GM12878 (cell line): Measurements from ENCODE around the gene GPR146. TPM values are rescaled to one million over a fixed set of nuclear protein-coding genes. Genes with fewer than 3 reads are reported as not detected.
A peak's percentile ranks its signal among the peaks of the same experiment; 100 is the strongest.

Experiments
- BMI1 ChIP-seq: fragments of 450-650 bp; IDR thresholded peaks from 2 replicates; pipeline ENCODE4 v1.6.1; 2016; ENCODE audit warnings: mild to moderate bottlenecking, moderate library complexity, borderline replicate concordance
- DPF2 ChIP-seq: fragments of 450-650 bp; IDR thresholded peaks from 2 replicates; pipeline ENCODE4 v1.6.1; 2017; ENCODE audit warnings: mild to moderate bottlenecking
- ESRRA ChIP-seq: IDR thresholded peaks from 2 replicates; pipeline ENCODE4 v1.6.1; 2012; ENCODE audit warnings: mild to moderate bottlenecking, low read length, improper control_type of control experiment
- GATAD2B ChIP-seq: fragments of 450-650 bp; conservative IDR thresholded peaks from 2 replicates; pipeline ENCODE4 v1.6.1; 2017; ENCODE audit warnings: low read depth, mild to moderate bottlenecking, moderate library complexity
- IKZF1 ChIP-seq: fragments of 450-650 bp; conservative IDR thresholded peaks from 2 replicates; pipeline ENCODE4 v1.6.1; 2017; ENCODE audit warnings: antibody characterized with exemption, mild to moderate bottlenecking
- IKZF2 ChIP-seq, 2 experiments: fragments of 450-650 bp; IDR thresholded peaks; 2 replicates each; pipeline ENCODE4 v1.6.1; 2017; ENCODE audit warnings: mild to moderate bottlenecking in 2 of 2, moderate library complexity in 2 of 2
- MYB ChIP-seq: fragments of 150-350 bp; IDR thresholded peaks from 2 replicates; pipeline ENCODE4 v1.6.1; 2014; ENCODE audit warnings: mild to moderate bottlenecking, low read depth, low read length, borderline replicate concordance
- NBN ChIP-seq: fragments of 450-650 bp; IDR thresholded peaks from 2 replicates; pipeline ENCODE4 v1.6.1; 2016
- NFYA ChIP-seq: IDR thresholded peaks from 2 replicates; pipeline ENCODE4 v1.6.1; 2011; ENCODE audit warnings: low read depth, mild to moderate bottlenecking, low read length, improper control_type of control experiment, borderline replicate concordance
- PML ChIP-seq: IDR thresholded peaks from 2 replicates; pipeline ENCODE4 v1.6.1; 2012; ENCODE audit warnings: low read length, inconsistent platforms
- POLR2AphosphoS5 ChIP-seq: IDR thresholded peaks from 2 replicates; pipeline ENCODE4 v1.6.1; 2011; ENCODE audit warnings: mild to moderate bottlenecking, low read length, inconsistent platforms
- RAD51 ChIP-seq: fragments of 450-650 bp; IDR thresholded peaks from 2 replicates; pipeline ENCODE4 v1.6.1; 2016; ENCODE audit warnings: moderate library complexity, mild to moderate bottlenecking, inconsistent platforms
- RCOR1 ChIP-seq: conservative IDR thresholded peaks from 2 replicates; pipeline ENCODE4 v1.6.1; 2012; ENCODE audit warnings: low read depth, low read length, improper control_type of control experiment
- RFX5 ChIP-seq: IDR thresholded peaks from 2 replicates; pipeline ENCODE4 v1.6.1; 2011; ENCODE audit warnings: low read depth, low read length, improper control_type of control experiment
- SIX5 ChIP-seq: IDR thresholded peaks from 2 replicates; pipeline ENCODE4 v1.6.1; 2011; ENCODE audit warnings: mild to moderate bottlenecking, low read depth, low read length, moderate library complexity; ENCODE audit not compliant: severe bottlenecking
- TAF1 ChIP-seq: IDR thresholded peaks from 2 replicates; pipeline ENCODE4 v1.6.1; 2011; ENCODE audit warnings: mild to moderate bottlenecking, low read depth, low read length, borderline replicate concordance
- ZNF207 ChIP-seq: fragments of 450-650 bp; IDR thresholded peaks from 2 replicates; pipeline ENCODE4 v1.6.1; 2014; ENCODE audit warnings: antibody characterized with exemption, mild to moderate bottlenecking, borderline replicate concordance
- ZZZ3 ChIP-seq: IDR thresholded peaks from 2 replicates; pipeline ENCODE4 v1.6.1; 2011; ENCODE audit warnings: low read depth; ENCODE audit not compliant: control insufficient read depth, insufficient read length
- polyA plus RNA-seq, 11 experiments: library from polyadenylated mRNA; depleted of rRNA in 4 of 11; unstranded in 6 of 11; stranded (reverse) in 5 of 11; fragments of >200 nt; fragmentation: Nextera tagmentation in 4 of 11; fragmentation: Illumina TruSeq in 1 of 11; extraction: Ambion mirVana in 4 of 11; extraction: Trizol in 1 of 11; gene quantifications; 1 replicate in 1 of 11; 2 replicates in 10 of 11; pipeline versions ENCODE4 v1.2.1 to v1.2.3, GENCODE V29; 2011 to 2016; ENCODE audit warnings: inconsistent platforms in 2 of 11, missing spikeins in 2 of 11, low read depth in 1 of 11
- total RNA-seq, 4 experiments: library from RNA; depleted of rRNA in 3 of 4; stranded (reverse); fragments of >200 nt in 3 of 4; fragmentation: Illumina TruSeq in 1 of 4; extraction: Trizol in 1 of 4; gene quantifications; 2 replicates each; pipeline versions ENCODE4 v1.2.1 to v1.2.3, GENCODE V29; 2013 to 2021
- TF ChIP-seq, protein P1 (sequence below): fragments of 450-650 bp; IDR thresholded peaks from 2 replicates; pipeline ENCODE4 v1.6.1; 2017; ENCODE audit warnings: mild to moderate bottlenecking, moderate library complexity
- TF ChIP-seq, protein P2 (sequence below): IDR thresholded peaks from 2 replicates; pipeline ENCODE4 v1.6.1; 2011; ENCODE audit warnings: low read depth, mild to moderate bottlenecking, low read length, moderate library complexity, borderline replicate concordance; ENCODE audit errors: extremely low read depth
- TF ChIP-seq, protein P3 (sequence below): IDR thresholded peaks from 2 replicates; pipeline ENCODE4 v1.6.1; 2012; ENCODE audit warnings: low read depth, low read length, improper control_type of control experiment
- TF ChIP-seq, protein P4 (sequence below): IDR thresholded peaks from 2 replicates; pipeline ENCODE4 v1.6.1; 2011; ENCODE audit warnings: low read depth, low read length, improper control_type of control experiment, borderline replicate concordance
- TF ChIP-seq, protein P5 (sequence below): fragments of 450-650 bp; IDR thresholded peaks from 2 replicates; pipeline ENCODE4 v1.6.1; 2017; ENCODE audit warnings: mild to moderate bottlenecking

Gene GPR146
- total and polyA plus RNA-seq, 10 of the 15 experiments (the other 5 are each of a cell fraction or from before 2014, with no cell fraction given) = 0.19 to 12.0 (median 0.54) TPM; not detected in 2

DNA sequence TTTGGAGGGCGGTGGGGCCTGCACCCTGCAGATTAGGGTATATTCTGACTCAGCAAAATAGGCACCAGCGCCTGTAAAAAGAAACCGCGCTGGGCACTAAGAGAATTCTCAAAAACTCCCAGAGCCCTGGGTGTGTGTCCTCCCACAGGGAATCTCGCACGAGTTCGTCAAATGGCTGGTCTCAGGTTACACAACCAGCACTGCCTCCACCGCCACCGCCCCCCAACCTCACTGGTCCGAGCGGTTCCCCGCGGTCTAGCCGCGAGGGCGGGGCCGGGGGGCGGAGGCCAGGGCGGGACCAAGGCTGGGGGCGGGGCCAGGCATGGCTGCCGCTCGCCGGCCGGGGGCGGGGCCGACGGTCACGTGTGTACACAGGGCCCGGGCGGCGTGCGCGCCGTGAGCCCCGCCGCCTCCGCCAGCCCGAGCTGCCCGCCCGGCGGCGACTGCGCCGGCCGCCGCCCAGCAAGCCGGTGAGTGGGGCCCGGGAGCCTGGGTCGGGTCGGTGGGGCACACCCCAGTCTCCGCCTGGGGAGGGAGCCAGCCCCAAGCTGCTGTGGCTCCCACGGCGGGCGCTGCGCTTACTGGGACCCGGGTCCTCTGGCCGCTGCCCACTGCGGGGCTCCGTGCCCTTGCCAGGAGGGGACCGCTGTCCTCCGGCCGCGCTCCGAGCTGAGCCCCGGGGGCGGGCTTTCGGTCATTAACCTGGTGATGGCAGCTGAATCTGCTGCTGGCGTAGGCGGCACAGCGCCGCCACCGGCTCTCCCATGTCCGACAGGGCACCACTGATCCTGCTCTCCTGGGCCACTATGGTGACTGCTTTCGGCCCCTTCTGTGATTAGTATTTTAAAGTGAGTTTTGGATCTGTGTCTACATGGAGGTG lies at the start of gene GPR146 (continued):
- TF ChIP-seq, protein P1, sequence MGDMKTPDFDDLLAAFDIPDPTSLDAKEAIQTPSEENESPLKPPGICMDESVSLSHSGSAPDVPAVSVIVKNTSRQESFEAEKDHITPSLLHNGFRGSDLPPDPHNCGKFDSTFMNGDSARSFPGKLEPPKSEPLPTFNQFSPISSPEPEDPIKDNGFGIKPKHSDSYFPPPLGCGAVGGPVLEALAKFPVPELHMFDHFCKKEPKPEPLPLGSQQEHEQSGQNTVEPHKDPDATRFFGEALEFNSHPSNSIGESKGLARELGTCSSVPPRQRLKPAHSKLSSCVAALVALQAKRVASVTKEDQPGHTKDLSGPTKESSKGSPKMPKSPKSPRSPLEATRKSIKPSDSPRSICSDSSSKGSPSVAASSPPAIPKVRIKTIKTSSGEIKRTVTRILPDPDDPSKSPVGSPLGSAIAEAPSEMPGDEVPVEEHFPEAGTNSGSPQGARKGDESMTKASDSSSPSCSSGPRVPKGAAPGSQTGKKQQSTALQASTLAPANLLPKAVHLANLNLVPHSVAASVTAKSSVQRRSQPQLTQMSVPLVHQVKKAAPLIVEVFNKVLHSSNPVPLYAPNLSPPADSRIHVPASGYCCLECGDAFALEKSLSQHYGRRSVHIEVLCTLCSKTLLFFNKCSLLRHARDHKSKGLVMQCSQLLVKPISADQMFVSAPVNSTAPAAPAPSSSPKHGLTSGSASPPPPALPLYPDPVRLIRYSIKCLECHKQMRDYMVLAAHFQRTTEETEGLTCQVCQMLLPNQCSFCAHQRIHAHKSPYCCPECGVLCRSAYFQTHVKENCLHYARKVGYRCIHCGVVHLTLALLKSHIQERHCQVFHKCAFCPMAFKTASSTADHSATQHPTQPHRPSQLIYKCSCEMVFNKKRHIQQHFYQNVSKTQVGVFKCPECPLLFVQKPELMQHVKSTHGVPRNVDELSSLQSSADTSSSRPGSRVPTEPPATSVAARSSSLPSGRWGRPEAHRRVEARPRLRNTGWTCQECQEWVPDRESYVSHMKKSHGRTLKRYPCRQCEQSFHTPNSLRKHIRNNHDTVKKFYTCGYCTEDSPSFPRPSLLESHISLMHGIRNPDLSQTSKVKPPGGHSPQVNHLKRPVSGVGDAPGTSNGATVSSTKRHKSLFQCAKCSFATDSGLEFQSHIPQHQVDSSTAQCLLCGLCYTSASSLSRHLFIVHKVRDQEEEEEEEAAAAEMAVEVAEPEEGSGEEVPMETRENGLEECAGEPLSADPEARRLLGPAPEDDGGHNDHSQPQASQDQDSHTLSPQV = no peak
- no peak for TF ChIP-seq RFX5
- no peak for TF ChIP-seq RAD51
- TF ChIP-seq, protein P2, sequence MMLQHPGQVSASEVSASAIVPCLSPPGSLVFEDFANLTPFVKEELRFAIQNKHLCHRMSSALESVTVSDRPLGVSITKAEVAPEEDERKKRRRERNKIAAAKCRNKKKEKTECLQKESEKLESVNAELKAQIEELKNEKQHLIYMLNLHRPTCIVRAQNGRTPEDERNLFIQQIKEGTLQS = no peak
- no peak for TF ChIP-seq RCOR1
- TF ChIP-seq IKZF1 = peak; percentile 85
- no peak for TF ChIP-seq PML
- peak; percentile 27 for TF ChIP-seq SIX5
- no peak for TF ChIP-seq ZZZ3
- TF ChIP-seq IKZF2 (IDR thresholded peaks at IDR 0.05) = peak; percentile 62 to 81; a peak in 3 of 4 replicates
- TF ChIP-seq TAF1 = no peak
- TF ChIP-seq DPF2 = peak; percentile 83
- TF ChIP-seq MYB = no peak
- peak; percentile 57; the same call in 1 of the 2 replicates for TF ChIP-seq NBN
- TF ChIP-seq NFYA = no peak
- TF ChIP-seq ZNF207 = no peak
- no peak for TF ChIP-seq POLR2AphosphoS5
- peak; percentile 81 for TF ChIP-seq GATAD2B
- TF ChIP-seq, protein P3, sequence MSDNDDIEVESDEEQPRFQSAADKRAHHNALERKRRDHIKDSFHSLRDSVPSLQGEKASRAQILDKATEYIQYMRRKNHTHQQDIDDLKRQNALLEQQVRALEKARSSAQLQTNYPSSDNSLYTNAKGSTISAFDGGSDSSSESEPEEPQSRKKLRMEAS = no peak
- TF ChIP-seq, protein P4, sequence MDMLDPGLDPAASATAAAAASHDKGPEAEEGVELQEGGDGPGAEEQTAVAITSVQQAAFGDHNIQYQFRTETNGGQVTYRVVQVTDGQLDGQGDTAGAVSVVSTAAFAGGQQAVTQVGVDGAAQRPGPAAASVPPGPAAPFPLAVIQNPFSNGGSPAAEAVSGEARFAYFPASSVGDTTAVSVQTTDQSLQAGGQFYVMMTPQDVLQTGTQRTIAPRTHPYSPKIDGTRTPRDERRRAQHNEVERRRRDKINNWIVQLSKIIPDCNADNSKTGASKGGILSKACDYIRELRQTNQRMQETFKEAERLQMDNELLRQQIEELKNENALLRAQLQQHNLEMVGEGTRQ = peak; percentile 34
- no peak for TF ChIP-seq BMI1
- TF ChIP-seq ESRRA = no peak
- TF ChIP-seq, protein P5, sequence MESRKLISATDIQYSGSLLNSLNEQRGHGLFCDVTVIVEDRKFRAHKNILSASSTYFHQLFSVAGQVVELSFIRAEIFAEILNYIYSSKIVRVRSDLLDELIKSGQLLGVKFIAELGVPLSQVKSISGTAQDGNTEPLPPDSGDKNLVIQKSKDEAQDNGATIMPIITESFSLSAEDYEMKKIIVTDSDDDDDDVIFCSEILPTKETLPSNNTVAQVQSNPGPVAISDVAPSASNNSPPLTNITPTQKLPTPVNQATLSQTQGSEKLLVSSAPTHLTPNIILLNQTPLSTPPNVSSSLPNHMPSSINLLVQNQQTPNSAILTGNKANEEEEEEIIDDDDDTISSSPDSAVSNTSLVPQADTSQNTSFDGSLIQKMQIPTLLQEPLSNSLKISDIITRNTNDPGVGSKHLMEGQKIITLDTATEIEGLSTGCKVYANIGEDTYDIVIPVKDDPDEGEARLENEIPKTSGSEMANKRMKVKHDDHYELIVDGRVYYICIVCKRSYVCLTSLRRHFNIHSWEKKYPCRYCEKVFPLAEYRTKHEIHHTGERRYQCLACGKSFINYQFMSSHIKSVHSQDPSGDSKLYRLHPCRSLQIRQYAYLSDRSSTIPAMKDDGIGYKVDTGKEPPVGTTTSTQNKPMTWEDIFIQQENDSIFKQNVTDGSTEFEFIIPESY = no peak
